T-helper 17 cell (primary cell): Measurements from ENCODE around the gene PHF21B. TPM values are rescaled to one million over a fixed set of nuclear protein-coding genes. Genes with fewer than 3 reads are reported as not detected.

ENCODE experiments used
- ATAC-seq: fragments of 150-1000 bp; cut with Tn5 transposase; 2 replicates; pipeline ENCODE4 v1.10.0; 2021; ENCODE audit warnings: mild to moderate bottlenecking, moderate library complexity
- DNase-seq, 3 donors: peaks; one replicate each; pipeline versions ENCODE4 v3.0.0 to v3.0.0-alpha.2; 2020 to 2021
- H3K9me3 ChIP-seq: one replicate; pipeline ENCODE4 v1.7.0; 2013; ENCODE audit warnings: low read length, mild to moderate bottlenecking; ENCODE audit not compliant: control insufficient read depth, poor library complexity, severe bottlenecking
- H3K27ac Mint-ChIP-seq: one replicate; pipeline ENCODE4 v1.8.0; 2022; ENCODE audit warnings: mild to moderate bottlenecking, moderate library complexity, mixed read lengths
- H3K27me3 Mint-ChIP-seq: one replicate; pipeline ENCODE4 v1.8.0; 2022; ENCODE audit warnings: mixed read lengths
- H3K36me3 Mint-ChIP-seq: one replicate; pipeline ENCODE4 v1.8.0; 2022; ENCODE audit warnings: low read depth, mixed read lengths
- H3K4me1 Mint-ChIP-seq: one replicate; pipeline ENCODE4 v1.8.0; 2022; ENCODE audit warnings: mild to moderate bottlenecking, mixed read lengths
- H3K4me3 Mint-ChIP-seq: one replicate; pipeline ENCODE4 v1.8.0; 2022; ENCODE audit warnings: mild to moderate bottlenecking, moderate library complexity, mixed read lengths
- total RNA-seq, 4 donors: library from RNA in 2 of 4; stranded (reverse) in 2 of 4; gene quantifications; one replicate each; pipeline ENCODE4 v1.2.3 and lab custom pipeline; 2022 to 2026

Gene PHF21B
- total RNA-seq, 2 donors from 2014 or later = not detected

DNA sequence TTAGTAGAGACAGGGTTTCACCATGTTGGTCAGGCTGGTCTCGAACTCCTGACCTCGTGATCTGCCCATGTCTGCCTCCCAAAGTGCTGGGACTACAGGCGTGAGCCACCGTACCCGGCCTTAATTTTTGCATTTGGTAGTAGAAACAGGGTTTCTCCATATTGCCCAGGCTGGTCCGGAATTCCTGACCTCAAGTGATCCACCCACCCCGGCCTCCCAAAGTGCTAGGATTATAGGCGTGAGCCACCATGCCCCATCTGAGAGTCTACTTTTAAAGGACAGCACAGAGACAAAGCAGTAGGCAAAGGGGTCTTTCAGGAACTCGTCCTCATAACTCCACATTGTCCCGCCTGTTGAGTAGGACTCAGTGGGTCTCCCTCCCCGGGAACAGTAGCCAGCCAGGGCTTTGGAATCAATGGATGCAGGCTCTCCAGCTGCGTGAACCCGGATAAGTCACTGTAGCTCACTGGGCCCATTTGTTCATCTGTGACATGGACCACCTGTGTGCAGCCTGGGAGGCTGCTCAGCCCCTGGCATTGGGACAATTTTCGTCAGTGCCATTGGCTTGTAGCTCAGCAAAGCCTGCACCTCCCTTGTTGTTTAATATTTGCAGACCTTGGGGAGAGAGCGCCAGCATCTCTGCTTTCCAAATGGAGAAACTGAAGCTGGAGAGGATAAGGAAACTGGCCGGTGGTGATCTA, 171.3 kb downstream of the PHF21B start:
- no peak for DNase-seq

DNA sequence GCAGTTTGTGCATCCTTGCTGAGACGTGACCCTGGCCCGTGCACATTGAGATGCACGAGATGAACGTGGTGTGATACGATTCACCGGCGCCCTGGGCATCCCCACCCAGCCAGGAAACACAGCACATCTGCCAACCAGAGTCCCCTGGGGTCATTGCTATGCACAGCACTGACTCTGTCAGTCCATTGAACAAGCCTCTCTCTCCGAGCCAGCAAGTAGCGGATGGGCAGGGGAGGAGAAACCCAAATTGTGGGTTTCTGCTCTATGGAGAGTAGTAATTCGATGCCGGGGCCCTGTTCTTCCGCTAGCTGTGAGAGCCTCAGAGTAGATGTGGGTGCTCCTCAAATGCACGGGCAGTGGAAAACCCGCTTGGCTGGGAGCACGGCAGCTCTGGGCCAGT, 172.3 kb downstream of the PHF21B start:
- peaks cover 12% of the 10 kb centered on the region for H3K27me3 Mint-ChIP-seq
- no peak for ATAC-seq
- no peaks in the 10 kb centered on the region for H3K36me3 Mint-ChIP-seq
- H3K4me1 Mint-ChIP-seq = no peaks in the 10 kb centered on the region
- H3K27ac Mint-ChIP-seq = no peak overlapping the region
- no peak overlapping the region for H3K4me3 Mint-ChIP-seq
- no peaks in the 10 kb centered on the region for H3K9me3 ChIP-seq
- DNase-seq = no peak

More for the DNA sequence above, 171.3 kb downstream of the PHF21B start:
- Mint-ChIP-seq H3K36me3 (no peaks in the 10 kb centered on the region), H3K4me1 (no peaks in the 10 kb centered on the region), H3K4me3 (no peak overlapping the region), H3K27ac (no peak overlapping the region), H3K27me3 (peaks cover 12% of the 10 kb centered on the region)
- H3K9me3 ChIP-seq = no peaks in the 10 kb centered on the region
- no peak for ATAC-seq

DNA sequence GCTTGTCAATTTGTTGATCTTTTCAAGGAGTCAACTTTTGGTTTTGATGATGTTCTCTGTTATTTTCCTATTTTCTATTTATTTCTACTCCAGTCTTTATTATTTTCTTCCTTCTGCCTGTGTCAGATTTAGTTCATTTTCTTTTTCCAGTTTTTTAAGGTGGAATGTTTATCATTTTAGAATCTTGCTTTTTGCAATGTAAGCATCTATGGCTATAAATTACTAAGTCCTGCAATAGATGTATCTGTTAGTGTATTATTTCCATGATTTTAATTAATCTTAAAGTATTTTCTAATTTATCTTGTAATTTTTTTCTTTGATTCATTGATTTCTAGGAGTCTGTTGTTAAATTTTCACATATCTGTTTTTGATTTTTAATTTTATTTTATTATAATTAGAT, 175.7 kb downstream of the PHF21B start:
- H3K27ac Mint-ChIP-seq = no peak overlapping the region
- ATAC-seq (no peak), DNase-seq (no peak)
- H3K4me1 Mint-ChIP-seq = no peaks in the 10 kb centered on the region
- no peaks in the 10 kb centered on the region for H3K9me3 ChIP-seq
- H3K36me3 Mint-ChIP-seq = no peaks in the 10 kb centered on the region
- H3K27me3 Mint-ChIP-seq = no peaks in the 10 kb centered on the region
- H3K4me3 Mint-ChIP-seq = no peak overlapping the region

- peaks cover 13% of the 10 kb centered on the region for H3K27me3 Mint-ChIP-seq
- ATAC-seq (no peak), DNase-seq (no peak)
- H3K27ac Mint-ChIP-seq = no peak overlapping the region
- H3K9me3 ChIP-seq = no peaks in the 10 kb centered on the region
- no peaks in the 10 kb centered on the region for H3K36me3 Mint-ChIP-seq
- no peak overlapping the region for H3K4me3 Mint-ChIP-seq
- no peaks in the 10 kb centered on the region for H3K4me1 Mint-ChIP-seq
Observed at GRCh38 chr22:44831885-44832284, 177.9 kb downstream of the PHF21B start.

Other genes with a start within 250 kb of the PHF21B start
- 10 to 100 TPM; 89.3 to 99.2 TPM for gene NUP50, start 153.9 kb upstream of the PHF21B start, total RNA-seq
- 10 to 100 TPM; 10.9 to 11.6 TPM for gene KIAA0930, start 230.9 kb upstream of the PHF21B start, total RNA-seq